Loucy (cell line): ENCODE results near the gene HS6ST2.

Source experiments
- H2AFZ ChIP-seq: fragments of 200-600 bp; sonication (generic); 2 replicates; pipeline ENCODE4 v1.6.0; 2016; ENCODE audit warnings: antibody characterized with exemption, mild to moderate bottlenecking, low read length, moderate library complexity
- H3F3A ChIP-seq: fragments of 200-600 bp; 2 replicates; pipeline ENCODE4 v1.6.0; 2016; ENCODE audit warnings: antibody characterized with exemption, low read depth, mild to moderate bottlenecking
- H3K27me3 ChIP-seq: fragments of 200-600 bp; sonication (generic); 2 replicates; pipeline ENCODE4 v1.6.1; 2014; ENCODE audit warnings: low read length, mild to moderate bottlenecking; ENCODE audit not compliant: insufficient read depth, poor library complexity, severe bottlenecking
- H3K36me3 ChIP-seq: fragments of 200-600 bp; sonication (generic); 2 replicates; pipeline ENCODE4 v1.6.1; 2016; ENCODE audit warnings: low read length; ENCODE audit not compliant: insufficient read depth
- H3K4me1 ChIP-seq: fragments of 200-600 bp; sonication (generic); 2 replicates; pipeline ENCODE4 v1.5.1; 2014; ENCODE audit warnings: low read length, mild to moderate bottlenecking; ENCODE audit not compliant: insufficient read depth, poor library complexity, severe bottlenecking
- H3K4me2 ChIP-seq: fragments of 200-600 bp; sonication (generic); 2 replicates; pipeline ENCODE4 v1.6.0; 2014; ENCODE audit warnings: antibody characterized with exemption, low read length, low read depth, mild to moderate bottlenecking; ENCODE audit not compliant: poor library complexity, severe bottlenecking
- H3K4me3 ChIP-seq: fragments of 200-600 bp; sonication (generic); 2 replicates; pipeline ENCODE4 v1.5.1; 2014; ENCODE audit warnings: low read length, mild to moderate bottlenecking, mixed read lengths; ENCODE audit not compliant: poor library complexity, severe bottlenecking
- H3K79me2 ChIP-seq: fragments of 200-600 bp; sonication (generic); 2 replicates; pipeline ENCODE4 v1.6.1; 2014; ENCODE audit warnings: low read length; ENCODE audit not compliant: insufficient read depth
- H3K9ac ChIP-seq: fragments of 200-600 bp; sonication (generic); 2 replicates; pipeline ENCODE4 v1.6.0; 2014; ENCODE audit warnings: mild to moderate bottlenecking, low read depth, low read length, moderate library complexity; ENCODE audit not compliant: poor library complexity, severe bottlenecking
- H3K9me2 ChIP-seq: fragments of 200-600 bp; sonication (generic); replicated peaks from 2 replicates; pipeline ENCODE4 v1.6.1; 2016; ENCODE audit warnings: low read depth, low read length, mixed read lengths
- H3K9me3 ChIP-seq: fragments of 200-600 bp; sonication (generic); 2 replicates; pipeline ENCODE4 v1.6.1; 2014; ENCODE audit warnings: mild to moderate bottlenecking, antibody characterized with exemption, low read length, low read depth; ENCODE audit not compliant: insufficient read depth
- H4K20me1 ChIP-seq: fragments of 200-600 bp; sonication (generic); 2 replicates; pipeline ENCODE4 v1.6.0; 2014; ENCODE audit warnings: antibody characterized with exemption, low read length, mild to moderate bottlenecking; ENCODE audit not compliant: insufficient read depth, poor library complexity, severe bottlenecking
- CTCF ChIP-seq: fragments of 200-600 bp; sonication (generic); conservative IDR thresholded peaks from 2 replicates; pipeline ENCODE4 v1.5.1; 2014; ENCODE audit warnings: mild to moderate bottlenecking, antibody characterized with exemption, low read length
- EZH2phosphoT487 ChIP-seq: fragments of 200-600 bp; IDR thresholded peaks from 2 replicates; pipeline ENCODE4 v1.6.1; 2018; ENCODE audit warnings: antibody characterized with exemption, mild to moderate bottlenecking, moderate library complexity, borderline replicate concordance

The HS6ST2 gene

DNA sequence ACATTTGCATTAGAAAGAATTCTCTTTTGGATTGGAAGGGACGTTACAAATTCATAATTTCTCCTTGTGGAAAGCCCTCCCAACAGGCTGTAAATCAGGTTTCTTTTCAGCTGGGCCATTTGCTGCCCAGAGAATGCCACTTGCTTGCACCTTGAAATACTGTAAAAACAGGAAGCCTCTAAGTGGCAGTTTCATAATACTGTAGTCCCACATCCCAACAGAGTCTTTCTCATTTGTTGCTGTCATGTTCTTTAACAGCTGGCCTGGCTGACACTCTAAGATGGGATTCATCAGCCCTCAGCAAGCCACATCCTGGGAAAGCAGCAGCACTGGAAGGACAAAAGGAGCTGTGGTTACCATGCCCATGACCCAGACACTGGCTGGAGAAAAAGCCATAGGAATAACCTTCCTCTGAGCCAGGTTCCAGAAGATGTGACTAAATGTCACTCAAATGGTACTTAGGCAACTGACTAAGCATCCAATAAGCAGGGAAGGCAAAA lies 247.7 kb downstream of the HS6ST2 start:
- H4K20me1 ChIP-seq, result no peaks in the 10 kb centered on the region
- peaks cover 17% of the 10 kb centered on the region for H3K4me1 ChIP-seq
- H3K4me3 ChIP-seq, result no peak overlapping the region
- TF ChIP-seq CTCF, result no peak
- no peak for TF ChIP-seq EZH2phosphoT487
- H3K9me2 ChIP-seq, result no peaks in the 10 kb centered on the region
- H3K79me2 ChIP-seq, result no peaks in the 10 kb centered on the region
- no peaks in the 10 kb centered on the region for H3K36me3 ChIP-seq
- H3K27me3 ChIP-seq, result no peaks in the 10 kb centered on the region
- no peak overlapping the region for H3K9ac ChIP-seq
- H2AFZ ChIP-seq, result no peak overlapping the region
- H3K4me2 ChIP-seq, result peak overlapping the region; percentile 20
- H3K9me3 ChIP-seq, result no peaks in the 10 kb centered on the region
- no peaks in the 10 kb centered on the region for H3F3A ChIP-seq

DNA sequence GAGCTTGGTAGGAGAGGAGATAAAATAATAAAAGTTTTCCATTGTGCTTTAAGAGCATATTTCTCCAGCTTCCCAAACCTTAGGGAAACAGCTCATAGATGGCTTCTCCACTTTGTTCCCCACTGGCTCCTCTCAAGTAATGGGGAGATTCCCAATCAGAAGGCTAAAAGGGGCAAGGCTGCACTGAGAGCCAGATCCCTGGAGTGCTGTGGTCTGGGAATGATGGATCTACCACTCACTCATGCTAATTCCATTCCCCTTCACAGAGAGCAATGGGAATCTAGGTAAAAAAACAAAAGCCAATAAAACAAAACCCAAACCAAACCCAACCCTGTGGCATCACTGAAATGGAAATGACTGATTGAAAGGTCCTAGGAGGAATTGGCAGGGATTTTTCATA lies 249.9 kb downstream of the HS6ST2 start:
- Histone ChIP-seq H2AFZ (no peak overlapping the region), H3K4me1 (peaks cover 17% of the 10 kb centered on the region), H3K27me3 (no peaks in the 10 kb centered on the region), H3K4me2 (no peak overlapping the region), H3K9ac (no peak overlapping the region), H3K9me2 (no peaks in the 10 kb centered on the region), H3K79me2 (no peaks in the 10 kb centered on the region), H3F3A (no peaks in the 10 kb centered on the region), H4K20me1 (no peaks in the 10 kb centered on the region), H3K9me3 (no peaks in the 10 kb centered on the region), H3K4me3 (no peak overlapping the region), H3K36me3 (no peaks in the 10 kb centered on the region)
- TF ChIP-seq EZH2phosphoT487 (no peak), CTCF (no peak)

DNA sequence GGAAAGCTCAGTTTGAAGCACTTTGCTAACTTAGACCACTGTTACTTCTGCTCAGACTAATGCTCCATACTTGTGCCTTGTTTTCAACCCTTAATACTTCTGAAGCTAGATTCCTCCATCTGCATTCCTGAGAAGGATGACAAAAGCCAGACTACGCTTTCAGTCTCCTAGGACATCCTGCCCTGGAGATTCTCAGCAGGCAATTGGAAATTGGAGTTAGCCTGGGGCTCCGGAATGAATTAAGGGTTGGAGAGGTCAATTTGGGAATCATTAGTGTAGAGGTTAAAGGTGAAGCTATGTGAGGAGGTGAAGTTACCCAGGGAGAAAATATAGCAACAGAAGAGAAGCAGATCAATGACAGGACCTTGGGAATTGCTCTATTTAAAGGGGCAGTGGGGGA lies 253.7 kb downstream of the HS6ST2 start:
- Histone ChIP-seq H3K9ac (no peak overlapping the region), H3K36me3 (no peaks in the 10 kb centered on the region), H3K4me3 (no peak overlapping the region), H3K27me3 (no peaks in the 10 kb centered on the region), H3K79me2 (no peaks in the 10 kb centered on the region), H3F3A (no peaks in the 10 kb centered on the region), H3K9me2 (no peaks in the 10 kb centered on the region), H2AFZ (no peak overlapping the region), H3K4me2 (no peak overlapping the region), H3K4me1 (no peaks in the 10 kb centered on the region), H3K9me3 (no peaks in the 10 kb centered on the region), H4K20me1 (no peaks in the 10 kb centered on the region)
- TF ChIP-seq CTCF (no peak), EZH2phosphoT487 (no peak)
